Hindlimb muscle (tissue), 1 donor: ENCODE measurements around the gene GARIN5B. TPM values are rescaled to one million over a fixed set of nuclear protein-coding genes. Genes with fewer than 3 reads are reported as not detected.

Experiments
- DNase-seq: peaks from one replicate; pipeline ENCODE4 v3.0.0-alpha.2; 2013
- polyA plus RNA-seq: library from polyadenylated mRNA; unstranded; fragments of 120-200 nt; gene quantifications from one replicate; pipeline ENCODE4 v1.2.1, GENCODE V29; 2013; ENCODE audit not compliant: insufficient read length

Gene GARIN5B
- polyA plus RNA-seq, 1 donor, result not detected

GRCh38 chr19:55387736-55388497 lies 24.9 kb upstream of the GARIN5B start:
- no peak for DNase-seq

GRCh38 chr19:55386493-55386971 lies 23.5 kb upstream of the GARIN5B start:
- DNase-seq, result no peak

DNA sequence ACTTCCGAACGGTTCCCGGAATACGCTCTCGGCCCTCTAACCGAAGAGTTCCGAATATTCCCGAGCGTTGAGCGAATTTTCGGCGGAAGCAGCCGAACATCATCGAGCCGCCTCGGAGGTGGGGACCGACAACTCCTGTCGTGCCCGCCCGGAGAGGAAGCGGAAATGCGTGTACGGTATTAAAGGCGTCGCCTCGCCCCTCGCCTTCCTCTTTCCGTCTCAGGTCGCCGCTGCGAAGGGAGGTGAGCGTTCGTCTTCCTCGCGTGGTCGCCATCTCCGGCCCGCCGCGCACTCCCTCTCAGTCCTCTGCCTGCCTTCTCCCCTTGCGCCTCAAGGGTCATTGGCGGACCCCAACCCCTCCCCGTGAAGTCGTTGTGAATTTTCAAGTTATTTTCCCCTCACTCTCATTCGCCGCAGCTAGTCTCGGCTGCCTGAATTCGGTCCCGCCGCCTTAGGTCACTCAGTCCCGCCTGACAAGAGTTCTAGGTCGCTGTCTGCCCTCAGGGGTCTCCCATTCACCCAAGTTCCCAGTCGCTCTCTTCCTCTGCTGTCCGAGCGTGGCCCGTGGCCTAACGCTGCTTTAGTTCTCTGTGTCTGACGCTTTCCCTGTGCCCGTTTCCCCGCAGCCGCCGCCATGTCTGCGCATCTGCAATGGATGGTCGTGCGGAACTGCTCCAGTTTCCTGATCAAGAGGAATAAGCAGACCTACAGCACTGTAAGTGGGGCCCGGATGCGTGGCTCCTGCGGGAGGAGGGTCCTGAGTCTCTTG lies 22.8 kb upstream of the GARIN5B start, which contains the start of gene RPL28:
RPL28 (plus strand) TSS at position 209 of the 769 bp plus-strand sequence; CDS start at position 635, 426 bp downstream.
- DNase-seq, result peak; percentile 99

GRCh38 chr19:55384920-55385723 lies 22.1 kb upstream of the GARIN5B start:
- peak; percentile 97 for DNase-seq

GRCh38 chr19:55384131-55384919 lies 21.3 kb upstream of the GARIN5B start, which contains the start of gene TMEM238:
TMEM238 (minus strand) TSS chr19:55384292; CDS start chr19:55384259, 33 bp downstream.
- DNase-seq, result no peak

DNA sequence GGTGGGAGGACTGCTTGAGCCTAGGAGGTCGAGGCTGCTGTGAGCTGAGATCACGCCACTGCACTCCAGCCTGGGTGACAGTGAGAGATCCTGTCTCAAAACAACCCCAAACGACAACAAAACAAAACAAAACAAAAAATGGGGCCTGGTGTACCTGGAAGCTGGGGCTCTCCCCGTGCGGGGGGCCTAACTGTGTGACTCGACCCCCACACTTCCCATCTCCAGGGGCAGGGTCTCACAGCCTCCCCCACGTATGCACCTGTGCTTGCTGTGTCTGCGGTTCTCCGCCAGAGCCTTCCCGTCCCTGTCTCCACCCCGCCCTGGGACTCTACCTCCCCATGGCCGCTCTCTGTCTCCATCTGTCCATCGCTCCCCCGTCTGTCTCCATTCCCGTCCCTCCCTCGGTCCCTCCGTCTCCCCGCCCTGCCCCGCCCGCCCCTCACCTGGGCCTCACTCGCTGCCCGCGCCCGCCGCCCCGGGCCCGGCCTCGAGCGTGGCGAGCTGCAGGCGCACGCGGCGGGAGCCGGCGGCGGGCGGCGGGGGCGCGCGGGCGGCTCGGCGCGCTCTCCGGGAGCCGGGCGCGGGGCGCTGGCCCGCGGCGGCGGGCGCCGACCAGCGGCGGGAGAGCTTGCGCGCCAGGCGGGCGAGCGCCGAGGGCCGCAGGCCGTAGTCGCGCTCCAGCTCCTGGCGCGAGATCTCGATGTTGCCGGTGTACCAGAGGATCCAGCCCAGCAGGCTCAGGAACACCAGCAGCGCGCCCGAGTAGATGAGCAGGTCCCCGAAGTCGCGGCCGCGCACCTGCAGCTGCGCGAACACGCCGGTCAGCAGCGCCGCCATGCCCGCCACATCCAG lies 20.4 kb upstream of the GARIN5B start:
- DNase-seq, result peak; percentile 68

DNA sequence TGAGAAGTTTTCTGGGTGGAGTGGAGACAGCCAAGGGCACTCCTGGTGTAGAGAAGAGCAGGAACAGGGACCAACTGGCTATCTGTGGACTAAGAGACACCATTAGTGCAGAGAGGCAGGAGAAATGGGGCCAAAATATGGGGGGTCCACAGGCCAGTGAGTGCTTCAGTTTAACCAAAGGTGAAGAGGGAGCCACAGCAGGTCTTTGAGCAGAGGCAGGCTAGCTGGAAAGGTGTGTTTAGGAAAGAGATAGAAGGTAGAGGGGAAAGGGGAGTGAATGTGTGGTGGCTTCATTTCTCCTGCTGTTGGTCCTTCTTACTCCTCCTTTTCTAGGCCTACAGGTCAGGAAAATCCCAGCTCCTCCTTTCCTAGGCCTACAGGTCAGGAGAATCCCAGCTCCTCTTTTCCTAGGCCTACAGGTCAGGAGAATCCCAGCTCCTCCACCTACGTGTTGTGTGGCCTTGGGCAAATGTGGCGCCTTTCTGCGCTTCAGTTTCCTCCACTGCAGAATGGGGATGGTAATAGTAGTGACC lies 19.5 kb upstream of the GARIN5B start:
- DNase-seq, result no peak

- no peak for DNase-seq
Measured at GRCh38 chr19:55382013-55382412, 19.0 kb upstream of the GARIN5B start.

GRCh38 chr19:55379174-55379573 lies 16.1 kb upstream of the GARIN5B start:
- DNase-seq, result peak; percentile 58

DNA sequence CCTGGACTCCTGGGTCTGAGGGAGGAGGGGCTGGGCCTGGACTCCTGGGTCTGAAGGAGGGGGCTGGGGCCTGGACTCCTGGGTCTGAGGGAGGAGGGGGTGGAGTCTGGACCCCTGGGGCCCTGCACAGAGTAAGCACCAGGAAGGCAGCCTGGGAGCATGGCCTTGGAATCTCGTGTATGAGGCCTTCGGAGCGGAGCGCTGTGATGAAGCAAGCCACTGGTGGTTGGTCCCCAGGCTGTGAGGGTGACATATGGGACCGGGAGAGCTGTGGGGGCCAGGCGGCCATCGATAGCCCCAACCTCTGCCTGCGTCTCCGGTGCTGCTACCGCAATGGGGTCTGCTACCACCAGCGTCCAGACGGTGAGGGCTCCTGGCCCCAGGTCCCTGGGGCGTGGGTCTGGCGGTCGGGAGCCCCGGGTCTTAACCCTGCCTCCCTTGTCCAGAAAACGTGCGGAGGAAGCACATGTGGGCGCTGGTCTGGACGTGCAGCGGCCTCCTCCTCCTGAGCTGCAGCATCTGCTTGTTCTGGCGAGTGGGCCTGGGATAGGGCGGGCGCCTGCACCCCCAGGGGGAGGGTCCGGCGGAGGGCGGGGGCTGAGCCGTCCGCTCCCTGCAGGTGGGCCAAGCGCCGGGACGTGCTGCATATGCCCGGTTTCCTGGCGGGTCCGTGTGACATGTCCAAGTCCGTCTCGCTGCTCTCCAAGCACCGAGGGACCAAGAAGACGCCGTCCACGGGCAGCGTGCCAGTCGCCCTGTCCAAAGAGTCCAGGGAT lies 14.5 kb upstream of the GARIN5B start:
- no peak for DNase-seq

- DNase-seq, result no peak
Measured at GRCh38 chr19:55376241-55376933, 13.3 kb upstream of the GARIN5B start, which contains the start of gene TMEM190. TMEM190 (plus strand) TSS chr19:55376826; CDS start chr19:55376854, 28 bp downstream.

DNA sequence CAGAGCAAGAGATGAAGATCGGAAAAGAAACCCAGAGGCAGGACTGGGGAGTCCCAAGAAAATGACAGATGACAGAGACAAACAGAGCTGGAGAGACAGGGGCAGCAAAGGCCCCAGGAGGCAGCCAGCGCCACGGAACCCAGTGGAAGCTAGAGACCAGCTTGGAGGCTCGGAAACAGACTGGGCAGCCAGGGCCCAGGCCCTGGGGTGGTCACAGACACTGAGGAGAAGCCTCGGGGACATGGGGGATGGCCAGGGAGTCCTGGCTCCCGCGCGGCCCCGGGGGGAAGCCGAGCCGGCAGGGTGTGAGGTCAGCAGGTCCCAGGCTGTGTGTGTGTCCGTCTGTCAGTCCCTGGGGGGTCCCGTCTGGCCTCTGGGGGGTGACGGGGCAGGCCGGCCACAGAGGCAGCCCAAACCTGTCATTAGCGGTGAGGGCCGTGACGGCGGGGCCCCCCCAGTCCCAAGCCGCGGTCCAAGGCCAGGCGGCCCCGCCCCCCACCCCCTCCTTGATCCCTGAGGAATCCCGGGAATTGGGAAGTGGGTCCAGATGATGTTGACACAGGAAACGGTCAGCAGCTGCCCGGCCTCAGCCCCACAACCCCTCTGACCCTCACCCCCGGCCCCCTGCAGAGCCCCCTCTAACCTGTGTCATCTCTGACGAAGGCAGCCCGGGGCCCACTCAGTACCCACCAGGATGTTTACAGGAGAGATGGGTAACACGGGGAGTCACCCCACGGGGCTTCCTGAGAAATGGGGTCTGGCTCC lies 11.1 kb upstream of the GARIN5B start:
- no peak for DNase-seq

DNA sequence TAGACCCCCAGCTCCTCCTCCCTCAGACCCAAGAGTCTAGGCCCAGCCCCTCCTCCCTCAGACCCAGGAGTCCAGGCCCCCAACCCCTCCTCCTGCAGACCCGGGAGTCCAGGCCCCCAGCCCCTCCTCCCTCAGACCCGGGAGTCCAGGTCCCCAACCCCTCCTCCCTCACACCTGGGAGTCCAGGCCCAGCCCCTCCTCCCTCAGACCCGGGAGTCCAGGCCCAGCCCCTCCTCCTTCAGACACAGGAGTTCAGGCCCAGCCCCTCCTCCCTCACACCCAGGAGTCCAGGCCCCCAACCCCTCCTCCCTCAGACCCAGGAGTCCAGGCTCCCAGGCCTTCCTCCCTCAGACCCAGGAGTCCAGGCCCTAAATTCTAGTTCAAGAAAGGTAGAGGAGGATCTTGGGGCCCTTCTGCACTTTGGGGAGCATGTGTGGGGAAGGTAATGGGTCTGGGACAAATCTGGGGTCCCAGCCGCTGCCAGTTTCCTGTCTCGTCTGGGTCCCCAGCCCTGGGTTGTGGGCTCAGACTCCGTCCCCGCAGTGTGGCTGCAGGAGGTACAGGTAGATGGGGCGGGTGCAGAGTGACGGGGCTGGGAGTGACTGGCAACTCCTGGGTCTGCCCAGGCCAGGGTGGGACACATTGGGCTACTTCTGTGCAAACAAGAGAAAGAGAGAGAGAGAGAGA lies 10.4 kb upstream of the GARIN5B start:
- no peak for DNase-seq

- DNase-seq, result no peak
Measured at GRCh38 chr19:55372316-55373081, 9.4 kb upstream of the GARIN5B start.

DNA sequence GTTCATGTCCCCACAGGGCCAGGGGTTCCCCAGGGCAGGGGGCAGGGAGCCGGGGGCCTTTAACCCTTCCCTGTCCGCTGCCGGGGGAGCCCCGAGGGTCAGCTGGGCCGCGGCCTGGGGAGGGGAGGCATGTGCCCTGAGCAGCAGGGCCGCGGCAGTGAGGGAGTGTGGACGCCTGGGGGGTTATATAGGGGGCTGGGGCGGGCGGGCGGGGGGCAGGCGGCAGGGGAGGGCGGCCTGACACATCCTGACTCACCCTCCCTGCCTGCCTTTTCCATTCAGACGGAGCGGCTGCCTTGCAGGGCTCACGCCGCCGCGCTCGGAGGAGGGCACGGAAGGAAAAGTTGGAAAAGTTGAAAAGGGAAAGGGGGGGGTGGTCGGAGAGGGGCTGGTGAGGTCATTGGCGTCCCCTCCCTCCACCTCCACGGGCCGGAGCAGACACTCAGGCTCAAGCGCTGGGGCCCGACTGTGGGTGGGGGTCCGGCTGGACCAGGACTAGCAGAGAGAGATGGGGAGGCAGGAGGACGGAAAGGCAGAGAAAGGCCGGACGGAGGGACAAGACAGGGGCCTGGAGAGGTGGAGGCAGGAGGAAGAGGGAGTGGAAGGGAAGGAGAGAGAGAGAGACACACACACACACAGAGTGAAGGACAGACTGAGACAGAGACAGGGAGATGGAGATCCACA lies 7.4 kb upstream of the GARIN5B start, which contains the start of gene IL11:
IL11 (minus strand) TSS at position 159 of the 684 bp plus-strand sequence; CDS start at position 6, 153 bp downstream.
- DNase-seq, result no peak
